Suprapubic skin (tissue), 4 donors: ENCODE measurements around the gene NUP93.

Experiments used
- CTCF ChIP-seq, 2 donors: fragments of 200-600 bp in 1 of 2; fragments of 450-650 bp in 1 of 2; sonication (generic) in 1 of 2; IDR thresholded peaks; one replicate each; pipeline ENCODE4 v1.5.1; 2016 to 2019; ENCODE audit warnings: antibody characterized with exemption in 2 of 2, mild to moderate bottlenecking in 1 of 2, moderate library complexity in 1 of 2
- POLR2A ChIP-seq, 2 donors: fragments of 450-650 bp; IDR thresholded peaks; one replicate each; pipeline ENCODE4 v1.6.1; 2017; ENCODE audit warnings: antibody characterized with exemption in 2 of 2, mild to moderate bottlenecking in 2 of 2, moderate library complexity in 2 of 2
- POLR2AphosphoS5 ChIP-seq, 3 donors: sonication (generic); formaldehyde crosslinking; IDR thresholded peaks; one replicate each; pipeline ENCODE4 v1.6.1; 2017; ENCODE audit warnings: antibody characterized with exemption in 3 of 3

- TF ChIP-seq CTCF (IDR thresholded peaks at IDR 0.05) (no peak), POLR2AphosphoS5 (IDR thresholded peaks at IDR 0.05) (no peak), POLR2A (IDR thresholded peaks at IDR 0.05) (no peak)
Observed at GRCh38 chr16:56774016-56774680, 44.2 kb downstream of the NUP93 start.
